ENCODE measurements around the gene ZNF789. TPM values are rescaled to one million over a fixed set of nuclear protein-coding genes. Genes with fewer than 3 reads are reported as not detected.

Gene ZNF789
- total RNA-seq (10 to 100 TPM in 2 of 9 donors, 1 to 10 TPM in 7; 1.5 to 14.6 (median 6.6) TPM), polyA plus RNA-seq (10 to 100 TPM; 11.7 to 22.8 (median 18.0) TPM)
- long read RNA-seq, donor 1, partial matches to known transcripts = 0 of 2 reads
- long read RNA-seq, donor 1, other reads (novel, unspliced or antisense) = 0 of 2 reads
- long read RNA-seq, donor 2 = 0 reads
- long read RNA-seq, donor 3 = 0 reads
- long read RNA-seq, donor 4, partial matches to known transcripts = 0 of 2 reads
- long read RNA-seq, donor 4, other reads (novel, unspliced or antisense) = 2 of 2 reads
- long read RNA-seq, donor 5, transcript ZNF789-210 (3 exons, 1,884 nt) = major isoform, 5 of 14 reads
- long read RNA-seq, donor 5, partial matches to known transcripts = 0 of 14 reads
- long read RNA-seq, donor 5, other reads (novel, unspliced or antisense) = 8 of 14 reads
- long read RNA-seq, donor 6, partial matches to known transcripts = 0 of 6 reads
- long read RNA-seq, donor 6, other reads (novel, unspliced or antisense) = 5 of 6 reads
- long read RNA-seq, donor 7 = 0 reads
- long read RNA-seq, donor 8, partial matches to known transcripts = 7 of 7 reads
- long read RNA-seq, donor 8, other reads (novel, unspliced or antisense) = 0 of 7 reads
- long read RNA-seq, donor 9 = 0 reads
- long read RNA-seq, donor 10 = 0 reads

DNA sequence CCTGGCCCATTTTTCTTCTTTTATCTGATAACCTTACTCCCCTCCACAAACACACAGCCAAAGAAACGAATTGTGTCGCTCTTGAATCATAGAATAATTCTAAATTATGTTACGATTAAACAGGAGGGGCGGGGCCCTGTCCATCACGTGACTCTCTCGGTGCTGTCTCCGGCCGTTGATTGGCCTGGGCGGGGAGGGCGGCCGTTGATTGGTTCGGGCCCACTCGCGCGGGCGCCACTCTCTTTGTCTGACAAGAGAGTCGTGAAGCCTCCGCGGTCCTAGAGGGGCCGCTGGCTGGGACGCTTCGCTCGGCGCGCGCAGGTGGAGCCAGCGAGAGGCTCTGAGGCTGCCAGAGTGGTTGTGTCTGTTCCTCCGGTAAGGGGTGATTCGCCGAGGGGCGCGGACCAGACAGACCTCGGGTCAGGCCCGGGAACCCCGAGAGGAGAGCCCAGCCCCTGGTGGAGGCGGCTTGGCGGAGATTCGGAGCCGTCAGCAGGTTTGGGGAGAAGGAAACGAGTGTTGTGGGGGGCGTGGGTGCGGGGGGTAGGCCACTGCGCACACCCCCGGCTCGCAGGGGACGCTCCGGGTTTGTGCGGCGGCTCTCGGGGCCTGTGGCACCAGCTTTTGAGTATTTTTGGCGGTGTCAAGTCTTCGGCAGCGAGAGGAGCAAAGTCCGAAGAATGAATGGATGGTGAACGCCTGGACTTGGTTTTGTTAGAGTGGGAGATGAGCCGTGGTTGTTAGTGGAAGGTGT, at the start of gene ZNF789:
Gene ZNF789 (plus strand): TSS at position 330 of the 754 bp plus-strand sequence. CDS start 3,567 bp downstream, outside the sequence.
- H3K27me3 ChIP-seq = no peaks in the 10 kb centered on the region
- peaks cover 0 to 14% of the 10 kb centered on the region in 2 donors for H3K4me1 ChIP-seq (replicated peaks in 1 of 2)
- H3K4me3 ChIP-seq = peak within 1 kb of the TSS; percentile 46 to 75 (median 54)
- H3K36me3 ChIP-seq (replicated peaks in 1 of 2) = no peaks in the 10 kb centered on the region
- WGBS, 4 donors = 0 to 1% (median 1%) methylated on average over 28 to 56 of the region's 56 CpGs
- H3K27ac ChIP-seq = peak within 1 kb of the TSS; percentile 72 to 89 (median 81)
- intact Hi-C loops (cut with DNase I) = no loop called here
- DNase-seq = peak; percentile 97 to 99 (median 99)
- H3K9me3 ChIP-seq (replicated peaks in 1 of 3) = no peaks in the 10 kb centered on the region
- peak in 1 of 2 donors; percentile 77 for TF ChIP-seq POLR2A (IDR thresholded peaks at IDR 0.05)
- TF ChIP-seq, protein P1, sequence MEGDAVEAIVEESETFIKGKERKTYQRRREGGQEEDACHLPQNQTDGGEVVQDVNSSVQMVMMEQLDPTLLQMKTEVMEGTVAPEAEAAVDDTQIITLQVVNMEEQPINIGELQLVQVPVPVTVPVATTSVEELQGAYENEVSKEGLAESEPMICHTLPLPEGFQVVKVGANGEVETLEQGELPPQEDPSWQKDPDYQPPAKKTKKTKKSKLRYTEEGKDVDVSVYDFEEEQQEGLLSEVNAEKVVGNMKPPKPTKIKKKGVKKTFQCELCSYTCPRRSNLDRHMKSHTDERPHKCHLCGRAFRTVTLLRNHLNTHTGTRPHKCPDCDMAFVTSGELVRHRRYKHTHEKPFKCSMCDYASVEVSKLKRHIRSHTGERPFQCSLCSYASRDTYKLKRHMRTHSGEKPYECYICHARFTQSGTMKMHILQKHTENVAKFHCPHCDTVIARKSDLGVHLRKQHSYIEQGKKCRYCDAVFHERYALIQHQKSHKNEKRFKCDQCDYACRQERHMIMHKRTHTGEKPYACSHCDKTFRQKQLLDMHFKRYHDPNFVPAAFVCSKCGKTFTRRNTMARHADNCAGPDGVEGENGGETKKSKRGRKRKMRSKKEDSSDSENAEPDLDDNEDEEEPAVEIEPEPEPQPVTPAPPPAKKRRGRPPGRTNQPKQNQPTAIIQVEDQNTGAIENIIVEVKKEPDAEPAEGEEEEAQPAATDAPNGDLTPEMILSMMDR (IDR thresholded peaks at IDR 0.05) = no peak

DNA sequence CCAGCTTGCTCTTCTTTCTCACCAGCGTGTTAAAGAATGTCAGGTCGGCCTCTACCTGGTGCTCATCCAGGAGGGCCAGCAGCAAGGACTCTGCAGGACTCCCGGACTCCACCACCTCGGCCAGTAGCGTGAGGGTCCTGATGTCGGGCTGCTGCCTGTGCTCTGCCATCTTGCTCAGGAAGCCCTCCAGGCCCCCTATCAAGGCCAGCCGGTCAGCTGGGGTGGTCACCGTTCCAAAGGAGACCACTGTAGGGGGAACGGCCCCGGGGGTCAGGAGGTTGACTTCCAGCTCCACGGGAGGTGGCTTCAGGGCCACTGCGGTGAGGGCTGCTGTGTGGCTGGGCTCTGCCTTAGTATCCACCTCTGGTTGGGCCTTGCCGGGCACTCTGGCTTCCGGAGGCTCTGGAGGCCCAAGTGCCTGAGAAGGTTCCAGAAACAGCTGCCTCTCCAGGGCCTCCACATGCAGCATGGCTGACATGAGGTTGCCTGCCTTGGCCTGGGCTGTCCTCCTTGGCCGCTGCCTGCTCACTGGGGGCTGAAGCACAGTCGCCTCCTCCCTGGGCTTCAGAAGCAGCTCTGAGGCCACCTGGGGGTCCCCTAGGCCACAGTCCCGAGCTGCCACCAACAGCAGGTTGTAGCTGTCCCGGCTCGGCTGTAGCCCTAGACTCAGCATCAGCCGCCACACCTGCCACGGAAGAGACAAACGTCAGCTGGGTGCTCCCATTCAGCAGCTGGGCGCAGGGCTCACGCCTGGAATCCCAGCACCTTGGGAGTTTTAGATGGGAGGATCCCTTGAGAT, 47.6 kb upstream of the ZNF789 start:
- H3K36me3 ChIP-seq (replicated peaks in 1 of 2) = peaks cover 0 to 58% of the 10 kb centered on the region in 2 donors
- WGBS, 4 donors = 94 to 100% (median 95%) methylated on average over 3 to 24 of the region's 24 CpGs

DNA sequence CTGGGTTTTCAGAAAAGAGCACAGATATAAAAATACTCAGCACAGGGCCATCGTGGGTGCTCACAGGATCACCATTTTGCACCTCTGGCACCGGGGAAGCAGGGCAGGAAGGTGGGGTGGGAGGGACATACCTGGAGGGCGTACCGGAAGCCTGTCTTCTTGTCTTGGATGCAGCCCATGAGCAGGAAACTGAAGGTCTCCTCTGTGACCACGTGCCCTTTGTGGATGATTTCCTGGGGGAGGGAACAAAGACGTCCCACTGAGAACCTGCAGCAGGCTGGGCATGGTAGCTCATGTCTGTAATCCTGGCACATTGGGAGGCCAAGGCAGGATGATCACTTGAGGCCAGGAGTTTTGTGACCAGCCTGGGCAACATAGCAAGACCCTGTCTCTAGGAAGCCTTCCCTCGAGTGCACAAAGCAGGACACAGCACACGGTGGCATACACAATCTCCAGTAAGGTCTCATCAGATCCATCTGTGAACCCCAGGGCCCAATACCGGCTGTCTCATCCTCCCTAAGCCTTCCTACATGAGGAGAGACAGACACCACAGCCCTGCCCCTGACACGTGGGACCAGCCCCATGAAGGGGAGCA, 43.6 kb upstream of the ZNF789 start:
- H3K4me3 ChIP-seq = no peak overlapping the region
- no peaks in the 10 kb centered on the region for H3K27me3 ChIP-seq
- DNase-seq = no peak
- intact Hi-C loops (cut with DNase I) = no loop called here
- H3K4me1 ChIP-seq (replicated peaks in 1 of 2) = no peaks in the 10 kb centered on the region
- H3K36me3 ChIP-seq (replicated peaks in 1 of 2) = peaks cover 0 to 73% of the 10 kb centered on the region in 2 donors
- no peaks in the 10 kb centered on the region for H3K9me3 ChIP-seq (replicated peaks in 1 of 3)
- H3K27ac ChIP-seq = no peak overlapping the region
- TF ChIP-seq, protein P1 (IDR thresholded peaks at IDR 0.05) = no peak
- no peak for TF ChIP-seq POLR2A (IDR thresholded peaks at IDR 0.05)
- WGBS, 4 donors = 82 to 91% (median 85%) methylated on average over 6 to 10 of the region's 10 CpGs

More for the DNA sequence above, 47.6 kb upstream of the ZNF789 start:
- no peak for DNase-seq
- Histone ChIP-seq H3K27me3 (no peaks in the 10 kb centered on the region), H3K27ac (no peak overlapping the region), H3K4me1 (replicated peaks in 1 of 2) (no peaks in the 10 kb centered on the region), H3K9me3 (replicated peaks in 1 of 3) (no peaks in the 10 kb centered on the region), H3K4me3 (no peak overlapping the region)
- TF ChIP-seq, protein P1 (IDR thresholded peaks at IDR 0.05) = no peak
- TF ChIP-seq POLR2A (IDR thresholded peaks at IDR 0.05) = no peak
- intact Hi-C loops (cut with DNase I) = no loop called here

Measured in adrenal gland (tissue), 19 donors.